Inferior parietal cortex (tissue), 1 donor: ENCODE data around the gene MATCAP1.

ENCODE experiments used
- DNase-seq: peaks from one replicate; pipeline ENCODE4 v3.0.0-alpha.2; 2016; ENCODE audit errors: extremely low spot score

Gene MATCAP1

DNA sequence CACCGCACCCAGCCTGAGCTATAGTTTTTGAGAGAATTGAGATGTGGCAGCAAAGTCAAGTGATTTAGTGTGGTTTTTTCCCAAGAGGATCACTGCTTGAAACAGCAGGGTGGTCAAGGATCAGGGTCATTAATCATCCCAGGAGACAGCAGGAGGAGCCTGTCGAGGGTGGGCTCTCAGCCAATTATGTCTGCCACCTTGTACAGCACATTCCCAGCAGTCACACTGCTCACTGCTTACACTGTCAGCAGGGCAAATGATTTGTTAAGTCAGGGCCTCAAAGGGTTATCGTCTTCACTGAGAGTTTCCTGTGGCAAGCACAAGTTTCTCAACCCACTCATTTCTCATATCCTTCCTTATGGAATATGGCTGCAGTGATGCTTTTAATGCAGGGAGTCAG is 46.2 kb downstream of the MATCAP1 start:
- no peak for DNase-seq

DNA sequence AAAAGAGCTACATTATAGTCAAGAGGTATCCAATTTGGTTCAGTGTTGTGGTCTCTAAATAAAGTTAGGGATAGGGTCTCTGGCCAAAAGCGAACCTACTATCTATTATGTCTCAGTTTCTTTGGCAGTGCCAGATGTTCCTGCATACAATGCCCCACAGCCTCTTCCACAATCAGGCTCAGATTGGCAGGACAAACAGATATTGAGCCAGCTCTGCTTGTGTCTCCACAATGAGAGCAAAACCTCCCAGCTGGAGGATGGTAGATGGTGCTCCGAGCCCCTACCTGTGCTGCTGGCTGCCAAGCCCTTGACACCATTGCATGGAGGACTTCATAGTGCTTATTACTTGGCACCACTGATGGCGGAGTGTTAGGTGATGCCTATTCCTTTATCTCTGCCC is 54.3 kb downstream of the MATCAP1 start:
- DNase-seq = no peak

DNA sequence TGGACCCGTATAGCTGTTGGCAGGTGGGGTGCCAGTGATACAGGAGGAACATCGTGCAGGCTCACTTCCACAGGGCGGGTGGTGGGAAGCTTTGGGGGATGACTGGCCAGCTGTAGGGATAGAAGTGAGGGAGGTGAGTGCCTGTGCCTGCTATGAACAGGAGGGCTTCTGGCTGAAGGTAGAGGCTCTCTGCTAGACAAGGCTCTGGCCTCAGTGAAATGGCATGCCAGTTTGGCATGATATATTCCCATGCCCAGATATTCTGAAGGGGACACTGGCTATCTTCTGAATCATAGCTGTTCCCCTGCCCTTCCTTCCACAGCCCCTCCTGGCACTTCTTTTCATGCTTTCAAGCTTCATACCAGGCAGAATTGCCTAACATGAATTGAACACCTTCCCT is 54.9 kb downstream of the MATCAP1 start:
- DNase-seq = no peak

DNA sequence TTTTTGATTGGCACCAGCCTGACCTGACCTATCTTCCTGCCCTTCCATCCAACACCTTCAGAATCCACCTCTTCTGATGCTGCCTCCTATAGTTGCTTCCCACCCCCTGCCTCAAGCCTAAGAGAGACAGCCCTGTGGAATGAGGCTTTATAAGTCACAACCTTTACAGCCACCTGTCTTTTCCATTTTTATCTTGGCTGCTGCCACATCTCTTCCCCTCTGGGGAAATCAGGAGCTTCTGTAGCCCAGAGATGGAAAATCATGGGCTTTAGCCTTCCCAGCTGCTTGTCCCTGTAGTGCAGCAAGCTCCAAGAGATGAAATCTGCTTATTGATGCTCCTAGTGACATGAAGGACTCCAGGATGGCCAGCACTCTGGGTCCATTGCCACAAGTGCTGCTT is 55.3 kb downstream of the MATCAP1 start:
- DNase-seq = no peak
